ENCODE data around the gene SLC22A17.
"Not testable (repeated sequence)": the region's sequence is repeated elsewhere in the genome, so short reads cannot be mapped to it uniquely, and the experiment has no call there.

The SLC22A17 gene

DNA sequence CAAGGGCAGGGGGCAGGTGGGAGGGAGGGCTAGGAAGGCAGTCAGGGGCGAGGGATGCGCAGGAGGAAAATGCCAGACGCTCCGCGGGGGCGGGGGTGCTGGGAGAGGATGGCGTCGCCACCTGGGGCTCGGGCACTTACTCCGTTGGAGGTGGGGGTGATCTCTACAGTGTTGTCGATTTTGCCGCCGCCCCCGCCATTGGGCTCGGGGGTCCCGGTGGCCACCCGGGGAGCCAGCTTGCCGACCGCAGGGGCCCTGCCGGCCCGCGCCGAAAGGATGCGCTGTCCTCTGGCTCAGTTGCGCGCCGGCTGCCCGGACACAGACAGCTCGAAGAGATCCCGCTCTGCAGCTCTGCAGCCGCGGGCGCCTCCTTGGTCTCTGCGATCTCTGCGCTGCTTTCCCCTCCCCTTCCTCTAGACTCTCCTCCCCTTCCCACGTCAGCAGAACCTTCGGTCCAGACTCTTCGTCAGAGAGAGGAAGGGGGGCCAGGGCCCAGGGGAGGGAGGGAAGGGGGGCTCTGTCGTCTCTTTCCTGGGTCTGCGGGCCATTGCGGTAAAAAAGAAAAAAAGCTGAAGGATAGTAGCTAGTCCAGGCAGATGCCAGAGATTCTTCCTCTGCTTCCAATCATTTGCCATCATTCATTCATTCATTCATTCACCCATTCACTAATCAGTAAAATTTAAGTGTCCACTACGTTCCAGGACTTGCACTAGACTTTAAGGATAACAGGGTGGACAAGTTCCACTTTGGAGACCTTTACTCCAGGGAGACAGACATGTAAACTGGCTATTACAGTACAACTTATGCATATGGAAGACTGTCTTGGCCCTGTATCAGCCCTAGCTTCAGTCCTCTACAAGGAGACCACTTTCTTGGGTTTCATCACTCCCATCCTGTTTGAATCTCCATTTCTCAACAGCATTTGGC is at the start of gene SLC22A17:
Gene SLC22A17, minus strand, starts transcription at position 382 of the 927 bp plus-strand sequence.
- no peak for FAIRE-seq

- FAIRE-seq, result no peak
Measured at GRCh38 chr14:23401291-23401690, 48.6 kb upstream of the SLC22A17 start.

DNA sequence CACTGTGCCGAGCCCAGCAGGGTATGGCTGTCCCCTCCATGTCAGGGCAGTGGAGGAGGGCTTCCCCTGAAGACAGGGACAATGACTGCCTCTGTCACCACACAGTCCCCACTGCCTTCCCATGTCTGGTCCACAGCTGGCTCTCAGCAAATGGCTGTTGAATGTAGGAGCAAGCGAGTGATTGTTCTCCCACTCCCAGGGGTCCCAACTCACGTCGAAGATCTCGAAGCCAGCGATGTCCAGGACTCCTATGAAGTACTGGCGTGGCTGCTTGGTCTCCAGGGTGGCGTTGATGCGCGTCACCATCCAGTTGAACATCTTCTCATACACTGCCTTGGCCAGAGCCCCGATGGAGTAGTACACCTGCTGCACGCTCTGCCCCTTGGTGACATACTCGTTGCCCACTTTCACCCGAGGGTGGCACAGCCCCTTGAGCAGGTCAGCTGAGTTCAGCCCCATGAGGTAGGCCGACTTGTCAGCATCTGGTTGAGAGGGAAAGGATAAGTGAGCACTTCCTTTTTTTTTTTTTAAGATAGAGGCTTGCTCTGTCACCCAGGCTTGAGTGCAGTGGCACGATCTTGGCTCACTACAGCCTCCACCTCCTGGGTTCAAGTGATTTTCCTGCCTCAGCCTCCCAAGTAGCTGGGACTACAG is 47.9 kb upstream of the SLC22A17 start:
- FAIRE-seq, result not testable (repeated sequence)

DNA sequence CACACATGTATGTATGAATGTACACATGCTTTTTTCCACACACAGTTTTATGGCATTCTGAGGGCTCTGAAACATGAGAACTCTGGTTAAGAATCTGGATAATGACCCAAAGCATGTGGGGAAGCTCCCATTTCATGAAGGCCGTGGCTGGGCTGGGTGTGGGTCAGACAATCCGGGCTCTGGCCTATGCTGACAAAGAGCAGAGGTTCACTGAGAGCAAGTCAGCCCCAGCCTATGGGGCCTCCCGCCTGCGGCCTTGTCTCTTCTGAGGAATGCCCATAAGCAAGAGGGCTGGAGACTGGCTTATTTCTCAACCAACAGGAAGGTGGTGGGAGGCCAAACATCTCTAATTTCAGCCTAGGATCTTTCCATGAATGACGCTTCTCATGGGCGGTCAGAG is 46.9 kb upstream of the SLC22A17 start:
- no peak for FAIRE-seq

GRCh38 chr14:23399136-23399535 is 46.4 kb upstream of the SLC22A17 start:
- no peak for FAIRE-seq

DNA sequence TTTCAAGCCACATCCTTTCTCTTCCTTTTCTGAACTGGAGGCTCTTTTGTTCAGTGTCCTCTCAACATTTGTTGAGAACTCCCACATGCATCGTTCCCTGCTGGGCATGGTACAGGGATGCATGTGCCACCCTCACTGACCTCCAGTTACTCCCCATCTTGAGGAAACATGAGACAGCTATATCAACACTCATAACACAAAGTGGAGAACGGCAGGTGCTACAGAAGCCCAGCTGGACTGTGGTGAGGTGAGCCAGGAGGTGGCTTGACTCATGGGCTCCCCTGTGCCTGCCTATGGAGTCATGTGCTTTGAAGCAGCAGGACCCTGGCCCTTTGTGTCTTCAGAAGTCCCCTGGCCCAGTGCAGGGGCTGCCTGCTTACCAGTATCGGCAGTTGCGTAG is 45.7 kb upstream of the SLC22A17 start:
- FAIRE-seq, result no peak

GRCh38 chr14:23396781-23397407 is 44.2 kb upstream of the SLC22A17 start:
- no peak for FAIRE-seq

DNA sequence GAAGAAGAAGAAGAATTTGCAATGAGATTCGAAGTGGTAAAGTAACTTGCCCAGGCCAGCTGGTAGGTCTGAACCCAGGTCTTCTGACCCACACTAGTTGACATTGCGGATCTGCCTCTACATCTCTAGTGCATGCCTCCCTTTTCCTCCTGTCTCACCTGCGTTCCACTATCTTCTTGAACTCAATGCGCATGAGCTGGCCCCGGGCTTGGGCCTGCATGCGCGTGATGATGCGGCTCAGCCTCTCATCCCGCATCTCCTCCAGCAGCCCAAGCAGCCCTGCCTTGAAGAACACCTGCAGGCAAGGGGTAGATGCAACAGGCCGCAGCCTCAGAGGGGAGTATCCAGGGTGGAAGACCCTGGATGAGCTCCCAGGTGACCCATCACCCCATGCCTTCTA is 43.4 kb upstream of the SLC22A17 start:
- no peak for FAIRE-seq

- no peak for FAIRE-seq
Measured at GRCh38 chr14:23392613-23393012, 39.9 kb upstream of the SLC22A17 start.

GRCh38 chr14:23389871-23390270 is 37.2 kb upstream of the SLC22A17 start:
- not testable (repeated sequence) for FAIRE-seq

DNA sequence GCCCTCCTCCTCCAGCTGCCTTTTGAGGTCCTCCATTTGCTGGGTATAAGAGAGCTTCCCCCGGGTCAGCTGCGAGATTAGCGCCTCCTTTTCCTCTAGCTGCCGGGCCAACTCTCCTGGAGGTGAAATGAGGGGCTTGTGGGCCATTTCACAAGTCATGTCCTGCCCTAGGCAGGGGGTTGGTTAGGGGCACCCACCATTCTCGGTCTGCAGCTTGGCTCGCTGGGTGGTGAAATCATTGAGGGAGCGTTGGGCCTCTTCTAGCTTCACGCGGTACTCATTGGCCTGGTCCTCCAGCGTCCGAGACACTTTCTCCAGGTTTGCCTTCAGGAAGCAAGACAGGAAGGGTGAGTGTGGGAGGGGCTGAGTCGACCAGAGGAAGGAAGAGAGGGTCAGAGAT is 36.7 kb upstream of the SLC22A17 start:
- FAIRE-seq, result no peak

GRCh38 chr14:23388996-23389395 is 36.3 kb upstream of the SLC22A17 start:
- no peak for FAIRE-seq

- FAIRE-seq, result no peak
Measured at GRCh38 chr14:23387916-23388882, 35.5 kb upstream of the SLC22A17 start.

DNA sequence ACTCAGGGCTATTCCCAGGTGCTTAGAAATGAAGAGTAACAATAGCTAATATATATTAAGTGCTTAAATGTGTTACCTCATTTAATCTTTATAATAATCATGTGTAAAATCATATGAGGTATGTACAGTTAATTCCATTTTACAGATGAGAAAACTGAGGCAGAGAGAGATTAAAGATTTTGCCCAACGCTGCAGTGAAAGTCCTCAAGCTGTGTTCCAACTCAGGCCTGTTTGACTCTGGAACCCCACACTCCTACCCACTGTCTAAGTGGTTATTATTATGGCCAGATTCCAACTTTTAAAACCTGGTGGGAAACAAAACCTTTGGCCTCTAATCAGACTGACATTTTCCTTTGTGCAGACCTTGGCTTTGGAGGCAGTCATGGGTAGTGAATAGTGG is 34.3 kb upstream of the SLC22A17 start:
- FAIRE-seq, result no peak

GRCh38 chr14:23386266-23386657 is 33.6 kb upstream of the SLC22A17 start:
- FAIRE-seq, result not testable (repeated sequence)

DNA sequence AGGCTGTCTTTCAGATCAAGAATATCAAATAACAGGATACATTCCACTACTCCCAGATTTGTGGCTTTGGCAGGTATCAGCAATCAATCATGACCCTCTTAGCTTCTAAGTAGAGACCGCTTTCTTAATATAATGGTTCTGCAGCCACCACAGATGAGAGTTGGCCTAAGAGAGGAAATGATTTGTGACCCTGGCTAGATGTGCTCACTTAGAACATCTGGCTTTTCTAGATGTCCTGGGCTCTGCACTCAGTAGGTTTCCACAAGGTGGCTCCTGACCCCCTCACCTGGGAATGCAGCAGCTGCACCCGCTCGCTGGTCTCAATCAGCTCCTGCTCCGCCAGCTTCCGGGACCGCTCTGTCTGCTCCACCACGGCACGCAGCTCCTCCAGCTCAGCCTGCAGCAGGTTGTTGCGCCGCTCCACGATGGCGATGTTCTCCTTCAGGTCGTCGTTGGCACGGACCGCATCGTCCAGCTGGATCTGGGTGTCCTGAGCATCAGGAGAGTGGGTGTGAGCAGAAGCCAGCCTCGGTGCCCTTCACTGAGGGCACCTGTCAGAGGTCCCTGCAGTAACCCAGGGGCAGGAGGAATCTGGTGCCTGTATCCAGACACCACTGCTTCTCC is 33.1 kb upstream of the SLC22A17 start:
- FAIRE-seq, result no peak

DNA sequence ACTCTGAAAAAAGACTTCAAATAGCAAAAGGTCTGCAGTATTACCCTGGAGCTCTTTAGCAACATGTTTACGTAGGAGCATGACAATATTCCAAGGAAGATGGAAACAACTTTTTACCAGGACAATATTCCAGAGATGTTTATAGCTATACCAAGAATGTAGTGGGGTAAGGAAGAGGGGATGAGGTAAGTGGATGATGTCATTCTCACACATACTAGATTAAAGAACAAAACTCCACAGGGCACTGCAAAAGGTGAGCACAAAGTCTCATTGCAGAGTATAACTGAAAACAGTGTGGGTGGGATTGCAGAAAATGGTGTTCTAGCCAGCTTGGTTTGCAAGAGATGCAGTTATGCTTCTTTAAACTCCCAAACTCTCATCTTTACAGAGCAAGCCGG is 32.6 kb upstream of the SLC22A17 start:
- FAIRE-seq, result no peak

DNA sequence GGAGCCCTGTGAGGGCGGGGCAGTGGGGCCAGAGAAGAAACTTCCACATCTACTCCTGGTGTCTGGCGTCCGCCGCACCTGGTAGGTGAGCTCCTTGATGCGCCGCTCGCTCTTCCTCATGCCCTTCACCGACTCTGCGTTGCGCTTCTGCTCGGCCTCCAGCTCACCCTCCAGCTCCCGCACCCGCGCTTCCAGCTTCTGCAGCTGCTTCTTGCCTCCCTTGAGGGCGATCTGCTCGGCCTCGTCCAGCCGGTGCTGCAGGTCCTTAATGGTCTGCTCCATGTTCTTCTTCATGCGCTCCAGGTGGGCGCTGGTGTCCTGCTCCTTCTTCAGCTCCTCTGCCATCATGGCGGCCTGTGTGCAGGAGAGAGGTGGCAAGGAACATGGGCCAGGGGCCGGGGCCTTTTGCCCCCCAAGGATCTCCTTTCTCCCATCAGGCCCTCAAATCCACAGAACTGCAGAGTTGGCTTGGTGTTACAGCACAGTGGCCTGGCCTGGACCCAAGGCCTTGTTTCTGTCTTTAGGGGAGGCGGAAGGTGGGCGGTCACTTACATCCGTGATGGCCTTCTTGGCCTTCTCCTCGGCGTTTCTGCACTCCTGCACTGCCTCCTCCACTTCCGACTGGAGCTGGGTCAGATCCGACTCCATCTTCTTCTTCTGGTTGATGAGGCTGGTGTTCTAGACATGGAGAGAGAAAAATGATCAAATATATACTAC is 31.8 kb upstream of the SLC22A17 start:
- no peak for FAIRE-seq

DNA sequence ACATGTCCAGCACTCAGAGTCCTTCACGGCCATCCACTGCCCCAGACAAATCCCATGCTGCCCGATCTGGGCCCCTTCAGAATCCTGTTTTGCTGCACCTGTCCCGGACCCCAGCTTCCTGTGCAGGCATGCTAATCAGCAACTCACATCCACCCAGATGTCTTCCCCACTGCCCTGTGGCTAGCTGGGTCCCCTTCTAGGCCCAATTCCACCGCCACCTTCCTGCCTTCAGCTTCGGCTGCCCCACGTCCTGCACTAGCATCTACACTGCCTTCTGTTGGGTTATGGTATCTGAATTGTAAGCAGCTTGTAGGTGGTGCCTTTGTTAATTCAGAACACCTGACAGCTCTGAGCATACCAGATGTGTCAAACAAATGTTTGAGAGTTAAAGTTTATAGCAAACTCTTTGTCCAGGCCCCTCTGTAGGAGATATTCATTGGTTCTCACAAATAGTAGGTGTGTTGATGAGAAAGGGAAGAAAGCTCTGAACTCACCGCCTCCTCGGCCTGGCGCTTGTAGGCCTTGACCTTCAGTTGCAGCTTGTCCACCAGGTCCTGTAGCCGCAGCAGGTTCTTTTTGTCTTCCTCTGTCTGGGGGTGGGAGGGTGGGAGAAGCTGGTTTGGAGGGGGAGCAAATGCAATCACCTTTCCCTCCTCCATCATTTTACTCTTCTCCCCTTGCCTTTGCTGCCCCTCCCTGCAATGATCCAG is 30.2 kb upstream of the SLC22A17 start:
- FAIRE-seq, result no peak

GRCh38 chr14:23382276-23382675 is 29.6 kb upstream of the SLC22A17 start:
- FAIRE-seq, result no peak

DNA sequence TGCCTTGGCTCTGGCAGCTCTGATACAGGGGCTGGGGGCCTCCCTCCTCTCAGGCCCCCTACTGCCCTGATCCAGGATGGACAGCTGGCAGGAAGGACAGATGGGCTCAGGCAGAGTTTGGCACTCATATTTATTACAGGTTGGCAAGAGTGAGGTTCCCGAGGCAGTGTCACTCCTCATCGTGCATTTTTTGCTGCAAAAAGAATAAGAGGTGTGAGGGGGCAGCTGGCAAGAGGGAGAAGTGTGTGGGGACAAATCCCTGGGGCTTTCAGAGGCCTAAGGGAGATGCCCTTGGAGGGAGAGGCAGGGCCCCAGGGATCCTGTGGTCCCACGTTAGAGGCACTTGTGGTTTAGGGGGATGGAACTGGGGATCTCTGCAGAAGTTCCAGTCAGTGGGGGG is 29.2 kb upstream of the SLC22A17 start:
- FAIRE-seq, result no peak
